Hippocampal formation (tissue), 2 donors: ENCODE results near the gene PRKG1.

Source experiments
- DNase-seq, 2 donors: peaks; one replicate each; lab custom pipeline; 2025; lab: John Stamatoyannopoulos, UW

The PRKG1 gene

DNA sequence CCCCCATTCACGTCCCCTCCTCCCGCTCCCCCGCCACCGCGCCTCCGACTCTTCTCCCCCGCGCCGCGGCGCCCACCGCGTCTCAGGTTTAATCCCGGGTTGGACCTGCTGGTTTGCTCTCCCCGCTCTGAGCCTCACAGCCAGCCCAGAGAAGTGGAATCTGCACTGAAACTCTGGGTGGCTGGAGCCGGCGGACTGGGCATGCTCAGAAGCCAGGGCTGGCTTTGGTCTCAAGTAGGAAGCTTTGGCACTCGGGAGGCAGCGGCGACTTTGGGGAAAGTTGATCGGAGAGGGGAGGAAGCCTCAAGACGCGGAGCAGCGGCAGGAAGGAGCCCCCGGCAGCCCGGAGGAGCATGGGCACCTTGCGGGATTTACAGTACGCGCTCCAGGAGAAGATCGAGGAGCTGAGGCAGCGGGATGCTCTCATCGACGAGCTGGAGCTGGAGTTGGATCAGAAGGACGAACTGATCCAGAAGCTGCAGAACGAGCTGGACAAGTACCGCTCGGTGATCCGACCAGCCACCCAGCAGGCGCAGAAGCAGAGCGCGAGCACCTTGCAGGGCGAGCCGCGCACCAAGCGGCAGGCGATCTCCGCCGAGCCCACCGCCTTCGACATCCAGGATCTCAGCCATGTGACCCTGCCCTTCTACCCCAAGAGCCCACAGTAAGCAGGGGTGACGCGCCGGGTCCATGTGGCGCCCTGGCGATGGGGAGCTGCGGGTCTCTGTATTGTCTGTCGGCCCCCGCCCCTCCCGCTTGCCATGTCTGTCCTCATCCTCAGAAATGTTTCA is at the start of gene PRKG1:
TSS of gene PRKG1 (plus strand) at position 250 of the 791 bp plus-strand sequence.
- peak; percentile 19 to 58 for DNase-seq

DNA sequence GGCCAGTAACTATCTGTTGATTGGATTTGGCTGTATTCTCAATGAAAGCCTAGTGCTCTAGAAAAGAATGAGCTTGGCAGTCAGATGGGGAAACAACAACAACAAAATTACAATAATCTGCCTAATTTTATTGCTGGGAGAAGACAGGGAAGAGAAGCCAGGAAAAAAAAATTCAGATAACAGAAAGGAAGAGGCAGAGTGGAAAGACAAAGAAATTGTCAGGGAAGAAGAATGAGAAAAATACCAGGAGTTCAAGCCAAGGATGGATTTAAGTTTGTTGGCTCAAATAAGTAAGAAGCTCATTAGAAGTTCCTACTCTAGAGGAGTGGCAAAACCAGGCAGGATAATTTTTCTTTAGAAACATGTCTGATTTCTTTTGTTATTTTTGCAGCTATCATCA is 45.9 kb upstream of the PRKG1 start:
- no peak for DNase-seq

GRCh38 chr10:51029172-51029641 is 45.1 kb upstream of the PRKG1 start:
- no peak for DNase-seq

- DNase-seq, result no peak
Observed at GRCh38 chr10:51030480-51030879, 43.8 kb upstream of the PRKG1 start.

GRCh38 chr10:51031950-51032349 is 42.3 kb upstream of the PRKG1 start:
- DNase-seq, result no peak

- DNase-seq, result no peak
Observed at GRCh38 chr10:51034769-51035168, 39.5 kb upstream of the PRKG1 start.

- DNase-seq, result no peak
Observed at GRCh38 chr10:51035344-51035743, 38.9 kb upstream of the PRKG1 start.

GRCh38 chr10:51045871-51046270 is 28.4 kb upstream of the PRKG1 start:
- DNase-seq, result no peak

GRCh38 chr10:51046654-51047053 is 27.6 kb upstream of the PRKG1 start:
- no peak for DNase-seq

DNA sequence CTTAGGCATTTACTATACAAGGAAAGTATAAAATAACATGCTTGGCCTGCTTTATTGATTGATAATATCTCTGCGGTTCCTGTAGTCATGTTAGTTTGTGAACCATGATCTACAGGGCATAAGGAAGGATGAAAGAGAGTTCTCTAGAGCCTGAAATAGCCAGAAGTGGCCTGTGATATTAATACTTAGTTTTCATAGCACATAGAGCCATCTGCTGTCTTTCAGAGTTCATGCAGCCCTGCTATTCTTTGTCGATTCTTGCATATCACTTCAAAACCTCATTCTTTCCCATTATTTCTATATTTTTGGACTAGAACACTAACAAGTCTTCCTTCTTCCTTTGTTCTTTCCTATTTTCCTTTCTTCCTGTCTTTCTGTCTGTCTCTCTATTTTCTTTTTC is 26.4 kb upstream of the PRKG1 start:
- no peak for DNase-seq

GRCh38 chr10:51048792-51049191 is 25.5 kb upstream of the PRKG1 start:
- no peak for DNase-seq

DNA sequence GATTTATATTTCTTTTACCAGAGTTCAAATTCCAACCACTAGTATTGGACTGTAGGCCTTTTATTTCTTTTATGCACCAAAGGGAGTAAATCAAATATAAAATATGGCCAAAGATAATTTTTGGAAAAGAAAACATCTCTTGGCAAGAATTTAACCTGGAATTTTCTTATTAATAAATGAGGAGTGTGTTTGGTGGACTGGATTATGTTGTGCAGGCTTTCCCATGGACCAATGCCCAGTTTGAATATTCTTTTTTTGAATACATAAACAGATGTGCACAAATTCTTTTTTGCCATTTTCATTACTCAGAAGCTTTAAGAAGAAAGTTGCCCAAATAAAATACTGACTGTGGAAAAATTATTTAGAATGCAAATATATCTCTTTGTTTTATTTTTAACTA is 22.1 kb upstream of the PRKG1 start:
- no peak for DNase-seq

- DNase-seq, result no peak
Observed at GRCh38 chr10:51057925-51058324, 16.4 kb upstream of the PRKG1 start.

DNA sequence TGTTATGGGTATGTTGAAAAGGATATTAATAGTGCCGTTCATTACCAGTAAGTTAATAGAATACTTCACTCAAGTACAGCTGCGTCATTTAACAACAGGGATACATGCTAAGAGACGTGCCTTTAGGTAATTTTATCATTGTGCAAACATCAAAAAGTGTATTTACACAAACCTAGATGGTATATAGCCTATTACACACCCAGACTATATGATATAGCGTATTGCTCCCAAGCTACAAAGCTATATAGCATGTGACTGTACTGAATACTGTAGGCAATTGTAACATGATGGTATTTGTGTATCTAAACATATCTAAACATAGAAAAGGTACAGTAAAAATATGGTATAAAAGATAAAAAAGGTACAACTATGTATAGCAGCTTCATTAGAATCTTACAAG is 11.1 kb upstream of the PRKG1 start:
- DNase-seq, result no peak

- DNase-seq, result peak in 1 of 2 donors; percentile 32
Observed at GRCh38 chr10:51063659-51064535, 10.4 kb upstream of the PRKG1 start.

DNA sequence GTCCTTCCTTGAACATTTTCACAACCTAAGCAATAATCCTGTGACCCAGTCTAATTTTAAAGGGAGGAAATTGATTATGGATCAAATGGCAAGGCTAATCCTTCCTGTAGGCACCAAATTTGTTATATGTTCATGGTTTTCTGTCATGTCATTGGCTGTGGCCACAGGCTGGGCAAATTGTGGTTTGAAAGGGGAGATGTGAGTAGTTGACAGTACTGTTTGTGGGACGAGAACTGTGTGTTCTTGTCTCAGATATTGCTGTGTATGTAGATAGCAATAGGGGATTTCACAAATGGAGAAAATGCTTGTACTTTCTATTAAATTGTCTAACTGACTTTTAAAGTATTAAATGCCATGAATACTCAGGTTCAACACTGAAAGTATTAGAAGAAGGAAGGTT is 8.1 kb upstream of the PRKG1 start:
- no peak for DNase-seq

- DNase-seq, result no peak
Observed at GRCh38 chr10:51072210-51072609, 2.1 kb upstream of the PRKG1 start.

DNA sequence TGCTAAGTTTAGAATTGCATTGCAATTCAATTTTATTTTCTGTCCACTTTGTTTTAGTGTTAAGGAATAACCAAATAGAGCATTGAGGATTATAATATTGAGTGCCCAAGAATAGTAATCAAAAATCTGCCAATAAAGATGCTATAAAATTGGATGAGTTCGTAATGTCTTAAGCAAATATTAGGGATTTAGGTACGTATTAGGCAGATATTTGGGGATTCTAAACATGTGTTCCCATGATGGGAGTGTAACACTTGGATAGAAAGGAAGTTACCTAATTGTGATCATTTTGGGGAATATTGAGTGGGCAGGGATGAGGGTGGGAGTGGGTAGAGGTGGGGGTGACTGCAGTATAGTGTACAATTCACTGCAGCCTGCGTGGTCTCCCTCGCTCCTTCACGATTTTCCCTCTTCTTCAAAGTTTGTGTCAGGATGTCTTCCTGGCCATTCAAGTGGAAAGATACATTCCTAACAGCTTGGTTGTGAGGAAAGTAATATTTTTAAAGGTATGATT is 1.3 kb upstream of the PRKG1 start:
- no peak for DNase-seq

DNA sequence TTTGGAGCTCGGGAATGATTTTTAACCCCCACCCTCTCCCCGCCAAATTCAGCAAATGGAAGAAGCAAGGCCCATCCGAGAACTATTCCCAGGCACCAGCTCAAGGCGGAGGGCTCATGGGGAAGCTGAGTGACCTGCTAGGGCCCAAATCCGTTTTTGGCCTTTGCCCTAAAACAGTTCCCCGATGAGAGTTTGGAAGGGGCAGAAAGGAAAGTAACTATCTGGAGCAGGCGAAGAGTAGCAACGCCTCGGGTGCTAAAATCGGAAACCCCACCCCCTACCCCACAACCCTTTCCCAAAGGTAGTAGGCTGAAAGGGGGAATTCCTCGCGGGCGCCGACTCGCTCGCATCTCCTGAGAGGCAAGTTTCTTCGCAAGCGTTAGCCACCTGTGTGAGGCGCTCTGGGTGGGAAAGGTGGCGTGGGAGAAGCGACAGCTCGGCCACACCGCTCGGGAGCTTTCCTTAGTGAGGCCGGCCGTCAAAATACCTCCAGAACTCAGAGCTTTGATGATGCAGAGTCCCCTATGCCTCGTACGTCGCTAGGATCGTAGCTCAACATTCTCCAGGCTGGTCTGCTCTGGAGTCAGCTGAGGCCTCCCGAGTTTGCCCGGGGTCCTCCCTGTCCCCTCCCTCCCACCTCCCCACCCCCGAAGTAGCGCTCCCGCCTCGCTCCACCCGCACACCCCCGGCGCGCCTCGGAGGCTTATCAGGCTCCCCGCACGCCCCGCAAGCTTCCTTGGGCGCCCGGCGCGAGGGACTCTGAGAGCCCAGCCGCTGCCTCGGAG is 642 bp upstream of the PRKG1 start:
- DNase-seq, result peak in 1 of 2 donors; percentile 20

GRCh38 chr10:51075043-51075872 is 971 bp downstream of the PRKG1 start:
- DNase-seq, result no peak

- no peak for DNase-seq
Observed at GRCh38 chr10:51075873-51076229, 1.6 kb downstream of the PRKG1 start.
